PC-9 (cell line): Measurements from ENCODE around the gene CSE1L. TPM values are rescaled to one million over a fixed set of nuclear protein-coding genes. Genes with fewer than 3 reads are reported as not detected.

Experiments used
- BruUV-seq: library from RNA; stranded (reverse); fragments of 400-500 nt; replicated peaks from 2 replicates; lab custom pipeline; 2021; lab: Mats Ljungman, UMichigan
- CTCF ChIA-PET: fragments of 300-600 bp; sonication (Branson Sonifier 250); formaldehyde crosslinking; loops from one replicate; lab custom pipeline; 2022; ENCODE audit warnings: antibody characterized with exemption; lab: Charles Lee
- POLR2A ChIA-PET: fragments of 300-600 bp; sonication (Branson Sonifier 250); formaldehyde crosslinking; loops from one replicate; lab custom pipeline; 2022; ENCODE audit warnings: antibody characterized with exemption; ENCODE audit not compliant: unreplicated experiment; lab: Charles Lee
- DNase-seq, 2 experiments: peaks; one replicate each; pipeline versions ENCODE4 v3.0.0 to v3.0.0-alpha.2; 2015 to 2022; ENCODE audit warnings: mixed read lengths in 1 of 2
- H2AFZ ChIP-seq: fragments of 200-600 bp; sonication (generic); 2 replicates; pipeline ENCODE4 v1.8.1; 2017; ENCODE audit warnings: antibody characterized with exemption
- H3F3A ChIP-seq: fragments of 200-600 bp; sonication (generic); 2 replicates; pipeline ENCODE4 v1.8.1; 2017; ENCODE audit warnings: antibody characterized with exemption, mild to moderate bottlenecking, low read depth; ENCODE audit not compliant: insufficient read depth
- H3K27ac ChIP-seq: fragments of 200-600 bp; sonication (generic); 2 replicates; pipeline ENCODE4 v1.6.1; 2016; ENCODE audit warnings: mixed run types
- H3K27me3 ChIP-seq: fragments of 200-600 bp; sonication (generic); 2 replicates; pipeline ENCODE4 v1.6.1; 2016; ENCODE audit warnings: low read depth, mixed run types; ENCODE audit not compliant: insufficient read depth
- H3K36me3 ChIP-seq: fragments of 200-600 bp; sonication (generic); 2 replicates; pipeline ENCODE4 v1.6.1; 2016; ENCODE audit warnings: low read depth, mixed run types
- H3K4me1 ChIP-seq: fragments of 200-600 bp; sonication (generic); replicated peaks from 2 replicates; pipeline ENCODE4 v1.6.1; 2016; ENCODE audit warnings: mixed run types; ENCODE audit not compliant: insufficient read depth
- H3K4me2 ChIP-seq: fragments of 200-600 bp; sonication (generic); 2 replicates; pipeline ENCODE4 v1.6.1; 2017; ENCODE audit warnings: mixed run types
- H3K4me3 ChIP-seq: fragments of 200-600 bp; sonication (generic); 2 replicates; pipeline ENCODE4 v1.6.1; 2016; ENCODE audit warnings: mixed run types
- H3K79me2 ChIP-seq: fragments of 200-600 bp; sonication (generic); 2 replicates; pipeline ENCODE4 v1.6.1; 2017; ENCODE audit warnings: low read depth, mixed run types
- H3K9me2 ChIP-seq: fragments of 200-600 bp; sonication (generic); 2 replicates; pipeline ENCODE4 v1.8.1; 2017; ENCODE audit warnings: mild to moderate bottlenecking; ENCODE audit not compliant: insufficient read depth
- H3K9me3 ChIP-seq: fragments of 200-600 bp; sonication (generic); 2 replicates; pipeline ENCODE4 v1.8.1; 2016; ENCODE audit warnings: low read depth; ENCODE audit not compliant: insufficient read depth
- H4K20me1 ChIP-seq: fragments of 200-600 bp; sonication (generic); 2 replicates; pipeline ENCODE4 v1.8.1; 2017; ENCODE audit not compliant: insufficient read depth
- CTCF ChIP-seq: fragments of 200-600 bp; sonication (generic); conservative IDR thresholded peaks from 2 replicates; pipeline ENCODE4 v1.6.1; 2017; ENCODE audit warnings: mixed run types, antibody characterized with exemption, mild to moderate bottlenecking, moderate library complexity
- EZH2 ChIP-seq: fragments of 200-600 bp; sonication (generic); IDR thresholded peaks from 2 replicates; pipeline ENCODE4 v1.8.0; 2017; ENCODE audit warnings: antibody characterized with exemption, low read depth
- intact Hi-C: fragments of 100-400 bp; cut with micrococcal nuclease; formaldehyde crosslinking; loops from one replicate; pipeline ENCODE4 v1.10.0; 2022; ENCODE audit not compliant: unreplicated experiment
- total RNA-seq: library from RNA; stranded (reverse); gene quantifications from 2 replicates; pipeline ENCODE4 v1.2.3, GENCODE V29; 2021

The CSE1L gene
- total RNA-seq, 1 experiment from 2014 or later, result 132 TPM

GRCh38 chr20:49118307-49118706 is 72.2 kb downstream of the CSE1L start:
- H3K4me3 ChIP-seq, result no peak overlapping the region
- no peaks in the 10 kb centered on the region; the same call in 1 of the 2 replicates for H3F3A ChIP-seq
- H4K20me1 ChIP-seq, result 0 out of 2 replicates have a peak, but pooled peaks cover 7% of the 10 kb centered on the region
- H3K4me1 ChIP-seq, result no peaks in the 10 kb centered on the region
- peaks cover 50% of the 10 kb centered on the region for H3K36me3 ChIP-seq
- POLR2A ChIA-PET, result no interaction called here
- no peaks in the 10 kb centered on the region for H3K79me2 ChIP-seq
- peak in 1 of 2 experiments; percentile 11 for DNase-seq
- BruUV-seq, result no TSS peak
- no peaks in the 10 kb centered on the region for H3K9me2 ChIP-seq
- CTCF ChIA-PET, result no interaction called here
- no peaks in the 10 kb centered on the region for H3K27me3 ChIP-seq
- no peak overlapping the region for H2AFZ ChIP-seq
- no peak overlapping the region for H3K4me2 ChIP-seq
- no peak for TF ChIP-seq EZH2
- TF ChIP-seq CTCF, result no peak
- H3K27ac ChIP-seq, result no peak overlapping the region
- intact Hi-C loops, result no loop called here
- H3K9me3 ChIP-seq, result no peaks in the 10 kb centered on the region

- Histone ChIP-seq H3K36me3 (peaks cover 40% of the 10 kb centered on the region), H3K4me2 (no peak overlapping the region), H4K20me1 (0 out of 2 replicates have a peak, but pooled peaks cover 7% of the 10 kb centered on the region), H3K9me3 (no peaks in the 10 kb centered on the region), H3K27me3 (no peaks in the 10 kb centered on the region), H3K79me2 (no peaks in the 10 kb centered on the region), H3K9me2 (no peaks in the 10 kb centered on the region), H3F3A (no peaks in the 10 kb centered on the region; the same call in 1 of the 2 replicates), H3K4me1 (no peaks in the 10 kb centered on the region), H3K27ac (no peak overlapping the region), H2AFZ (no peak overlapping the region), H3K4me3 (no peak overlapping the region)
- BruUV-seq, result no TSS peak
- peak in 1 of 2 experiments; percentile 12 for DNase-seq
- TF ChIP-seq CTCF (no peak), EZH2 (no peak)
- ChIA-PET POLR2A (no interaction called here), CTCF (interaction anchor here (0.6 kb wide), 1 partner anchor 171 kb away, joined by 4 read pairs; no protein-coding TSS in a partner anchor)
- intact Hi-C loops, result no loop called here
Measured at GRCh38 chr20:49119988-49120387, 73.9 kb downstream of the CSE1L start.

GRCh38 chr20:49122920-49123319 is 76.8 kb downstream of the CSE1L start:
- TF ChIP-seq CTCF, result no peak
- TF ChIP-seq EZH2, result no peak
- Histone ChIP-seq H3F3A (no peaks in the 10 kb centered on the region; the same call in none of the 2 replicates), H3K27me3 (no peaks in the 10 kb centered on the region), H2AFZ (no peak overlapping the region), H3K4me1 (no peaks in the 10 kb centered on the region), H4K20me1 (0 out of 2 replicates have a peak, but pooled peaks cover 3% of the 10 kb centered on the region), H3K27ac (no peak overlapping the region), H3K9me3 (no peaks in the 10 kb centered on the region), H3K4me2 (no peak overlapping the region), H3K4me3 (no peak overlapping the region), H3K79me2 (no peaks in the 10 kb centered on the region), H3K36me3 (peaks cover 37% of the 10 kb centered on the region), H3K9me2 (no peaks in the 10 kb centered on the region)
- peak in 1 of 2 experiments; percentile 18 for DNase-seq
- no TSS peak for BruUV-seq
- POLR2A ChIA-PET, result no interaction called here
- CTCF ChIA-PET, result no interaction called here
- intact Hi-C loops, result no loop called here
